NCI-H2081 treated with DMSO at 0.1 percent for 48 hours (cell line): Measurements from ENCODE around the gene GGNBP2.
"Not testable (repeated sequence)": the region's sequence is repeated elsewhere in the genome, so short reads cannot be mapped to it uniquely, and the experiment has no call there.

ENCODE experiments used
- DNase-seq: peaks from one replicate; lab custom pipeline; 2025; lab: John Stamatoyannopoulos, UW

Gene GGNBP2

DNA sequence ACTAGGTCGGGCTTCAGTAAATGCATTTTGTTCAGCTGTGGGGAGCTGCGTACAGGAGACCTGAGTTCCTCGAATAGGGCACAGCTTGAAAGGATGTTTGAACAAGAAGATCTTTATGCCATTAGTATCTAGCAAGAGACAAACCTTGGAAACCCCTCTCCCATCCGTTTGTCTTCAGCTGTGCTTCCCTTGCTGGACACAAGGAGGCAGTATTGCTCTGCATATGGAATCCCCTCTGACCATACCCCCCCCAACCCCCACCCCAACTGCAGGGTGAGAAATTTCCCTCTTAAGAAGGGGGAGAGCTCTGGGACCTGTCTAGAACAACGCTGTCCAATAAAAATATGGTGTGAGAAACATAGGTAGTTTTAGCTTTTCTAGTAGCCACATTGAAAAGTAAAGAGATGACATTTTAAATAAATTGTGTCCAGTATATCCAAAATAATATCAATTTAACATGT is 58.2 kb downstream of the GGNBP2 start:
- DNase-seq: no peak

DNA sequence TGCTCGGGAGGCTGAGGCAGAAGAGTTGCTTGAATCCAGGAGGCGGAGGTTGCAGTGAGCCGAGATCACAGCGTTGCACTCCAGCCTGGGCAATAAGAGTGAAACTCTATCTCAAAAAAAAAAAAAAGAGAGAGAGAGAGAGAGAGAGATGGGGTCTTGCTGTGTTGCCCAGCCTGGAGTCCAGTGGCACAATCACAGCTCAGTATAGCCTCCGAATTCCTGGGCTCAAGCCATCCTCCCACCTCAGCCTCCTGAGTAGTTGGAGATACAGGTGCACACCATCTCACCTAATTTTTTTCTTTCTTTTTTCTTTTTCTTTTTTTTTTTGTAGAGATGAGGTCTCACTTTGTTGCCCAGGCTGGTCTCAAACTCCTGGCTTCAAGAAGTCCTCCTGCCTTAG is 60.3 kb downstream of the GGNBP2 start:
- not testable (repeated sequence) for DNase-seq

DNA sequence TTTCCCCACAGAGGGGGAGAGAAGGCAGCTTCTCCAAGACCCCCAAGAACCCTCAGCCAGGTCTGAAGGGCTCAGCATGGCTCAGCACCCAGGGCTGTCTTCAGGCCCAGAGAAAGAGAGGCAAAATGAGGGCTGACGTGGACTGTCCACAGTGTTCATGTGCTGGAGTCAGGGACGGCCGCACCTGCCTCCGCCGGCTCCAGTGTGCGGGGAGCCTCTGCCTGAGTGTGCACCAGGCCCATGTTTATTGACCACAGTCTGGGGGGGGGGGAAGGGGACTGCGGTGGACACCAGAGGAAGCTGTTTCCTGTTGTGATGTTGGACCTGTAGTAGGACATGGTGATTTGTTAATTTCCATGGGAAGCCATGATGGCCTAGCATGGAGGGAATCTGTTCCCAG is 63.6 kb downstream of the GGNBP2 start:
- no peak for DNase-seq

DNA sequence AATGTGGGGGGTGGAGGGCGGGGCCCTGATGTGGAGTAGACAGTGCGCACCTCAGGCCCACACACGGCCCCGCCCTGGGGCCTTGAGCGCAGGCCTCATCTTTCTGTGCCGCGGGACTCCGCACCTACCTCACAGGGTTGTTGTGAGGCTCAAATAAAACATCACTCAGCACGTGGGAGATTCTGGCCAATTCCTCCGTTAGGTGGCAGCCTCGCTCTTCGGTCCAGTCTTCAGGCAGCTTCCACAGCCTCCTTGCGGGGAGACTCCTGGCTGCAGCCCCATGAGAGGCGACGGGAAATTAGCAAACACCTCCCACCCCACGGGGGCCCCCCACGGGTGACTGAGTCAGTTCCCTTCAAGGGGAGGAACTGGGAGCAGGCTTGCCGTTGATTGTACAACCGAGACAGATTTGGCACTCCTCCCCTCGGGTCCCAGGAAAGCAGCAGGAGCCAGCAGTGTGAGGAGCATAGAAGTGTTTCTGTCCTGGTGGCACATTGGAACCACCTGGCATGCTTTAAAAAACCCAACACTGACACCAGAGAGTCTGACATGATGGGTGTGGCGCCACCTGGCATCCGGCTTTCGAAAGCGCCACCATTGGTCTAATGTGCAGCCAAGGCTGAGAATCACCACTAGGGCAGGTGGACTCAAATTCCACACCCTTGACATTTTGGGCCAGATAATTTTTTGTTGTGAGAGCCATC is 64.2 kb downstream of the GGNBP2 start:
- peak; percentile 59 for DNase-seq

DNA sequence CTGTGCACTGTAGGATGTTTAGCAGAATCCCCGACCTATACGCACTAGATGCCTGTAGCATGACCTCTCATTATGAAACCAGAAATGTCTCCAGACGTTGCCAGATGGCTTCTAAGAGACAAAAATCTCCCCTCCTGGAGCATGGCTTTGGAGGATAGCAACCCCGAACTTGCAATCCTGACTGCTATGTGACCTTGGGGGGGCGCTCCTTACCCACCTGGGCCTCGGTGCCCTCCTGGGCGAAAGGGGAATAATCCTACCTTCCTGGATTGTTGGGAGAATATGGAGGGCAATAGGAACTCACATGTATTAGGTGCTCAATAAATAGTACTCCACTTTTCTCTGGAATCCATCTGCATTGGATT is 64.8 kb downstream of the GGNBP2 start:
- no peak for DNase-seq

DNA sequence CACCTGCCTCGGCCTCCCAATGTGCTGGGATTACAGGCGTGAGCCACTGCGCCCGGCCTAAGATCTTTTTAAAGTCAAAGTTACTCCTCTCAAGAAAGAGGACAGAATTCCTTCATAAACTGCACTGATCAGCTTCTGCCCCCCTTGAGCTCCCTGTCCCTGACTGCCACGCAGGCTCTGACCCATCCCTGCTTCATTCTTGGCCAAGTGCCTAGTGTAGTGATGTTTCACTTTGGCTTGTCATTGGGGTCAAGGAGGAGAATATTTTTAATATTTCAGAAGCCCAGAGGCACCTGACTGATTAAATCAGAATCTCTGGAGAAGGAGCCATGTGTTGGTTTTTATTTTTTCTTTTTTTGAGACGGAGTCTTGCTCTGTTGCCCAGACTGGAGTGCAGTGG is 65.8 kb downstream of the GGNBP2 start:
- DNase-seq: no peak

DNA sequence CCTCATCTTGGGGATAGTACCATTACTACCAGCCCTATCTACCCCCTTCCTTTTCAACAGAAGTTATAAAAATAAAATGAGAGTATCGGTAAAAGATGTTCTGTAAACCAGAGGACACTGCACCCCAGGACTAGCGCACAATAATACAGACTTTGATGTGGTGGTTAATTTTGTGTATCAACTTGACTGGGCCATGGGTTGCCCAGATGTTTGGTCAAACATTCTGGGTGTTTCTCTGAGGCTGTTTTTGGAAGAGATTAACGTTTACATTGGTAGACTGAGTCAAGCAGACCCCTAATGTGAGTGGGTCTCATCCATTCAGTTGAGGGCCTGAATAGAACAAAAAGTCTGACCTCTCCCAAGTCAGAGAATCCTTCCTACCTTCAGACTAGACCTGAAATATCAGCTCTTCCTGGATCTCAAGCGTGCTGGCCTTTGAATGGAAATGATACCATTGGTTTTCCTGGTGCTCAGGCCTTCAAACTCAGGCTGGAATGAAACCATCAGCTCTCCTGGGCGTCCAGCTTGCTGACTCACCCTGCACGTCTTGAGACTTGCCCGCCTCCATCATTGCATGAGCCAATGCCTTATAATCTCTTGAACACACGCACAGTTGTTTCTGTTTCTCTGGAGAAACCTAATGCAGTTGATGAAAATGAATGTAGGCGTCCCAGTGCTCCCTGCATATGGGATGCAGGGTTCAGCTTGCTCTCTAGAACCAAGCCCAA is 66.8 kb downstream of the GGNBP2 start:
- no peak for DNase-seq

DNA sequence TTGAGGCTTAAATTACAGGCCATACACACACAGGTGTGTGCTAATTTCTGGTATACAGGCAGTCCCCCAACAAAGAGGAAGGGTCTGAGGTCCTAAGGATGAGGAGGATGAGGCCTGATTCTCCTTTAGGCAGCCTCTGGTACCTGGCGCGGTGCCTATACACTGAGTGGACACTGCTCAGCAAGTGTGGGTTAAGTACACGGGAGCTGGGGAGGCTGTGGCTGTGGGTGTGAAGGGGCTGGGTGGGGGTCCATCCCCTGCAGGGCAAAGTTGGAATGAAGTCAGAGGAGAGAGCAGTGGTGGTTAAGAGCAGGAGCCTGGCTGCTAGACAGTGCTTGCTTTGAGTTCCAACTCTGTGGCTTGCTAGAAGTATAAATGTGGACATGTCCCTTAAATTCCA is 67.6 kb downstream of the GGNBP2 start:
- DNase-seq: no peak

DNA sequence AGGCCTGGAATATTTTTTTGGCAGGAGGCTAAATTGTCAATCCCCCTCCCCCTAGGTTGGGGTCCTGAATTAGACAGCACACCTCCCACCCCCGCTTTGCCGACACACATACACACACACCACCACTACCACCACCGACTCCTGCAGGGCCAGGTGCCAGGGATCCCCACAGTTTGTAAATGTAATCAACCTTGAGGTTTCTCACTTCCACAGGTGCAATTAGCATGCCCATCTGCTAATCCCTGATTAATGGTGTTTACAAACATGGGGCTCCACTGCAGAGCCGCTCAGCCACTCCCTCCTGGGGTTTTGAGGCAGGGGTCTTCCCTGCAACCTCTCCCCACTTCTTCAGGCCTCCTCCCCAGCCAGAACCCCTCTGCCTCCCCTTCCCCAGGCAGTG is 68.4 kb downstream of the GGNBP2 start:
- no peak for DNase-seq

DNA sequence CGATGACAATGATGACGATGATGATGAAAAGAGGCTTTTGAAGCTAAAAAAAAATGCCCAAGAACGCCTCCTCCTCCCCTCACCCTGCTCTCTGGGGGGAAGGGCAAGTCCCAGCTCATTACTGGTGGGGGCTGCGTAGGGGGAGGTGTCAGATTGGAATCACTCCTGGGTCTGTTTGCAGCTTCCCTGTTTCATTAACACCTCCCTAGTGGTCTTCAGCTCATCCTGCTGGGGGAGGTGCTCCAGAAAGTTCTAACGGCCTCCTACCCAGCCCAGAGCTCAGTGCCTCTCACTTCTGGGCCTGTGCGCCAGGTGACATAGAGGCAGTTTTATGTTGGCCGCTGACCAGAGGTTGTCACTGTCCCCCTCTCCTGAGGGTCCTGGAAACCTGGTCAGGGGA is 69.4 kb downstream of the GGNBP2 start:
- no peak for DNase-seq

DNA sequence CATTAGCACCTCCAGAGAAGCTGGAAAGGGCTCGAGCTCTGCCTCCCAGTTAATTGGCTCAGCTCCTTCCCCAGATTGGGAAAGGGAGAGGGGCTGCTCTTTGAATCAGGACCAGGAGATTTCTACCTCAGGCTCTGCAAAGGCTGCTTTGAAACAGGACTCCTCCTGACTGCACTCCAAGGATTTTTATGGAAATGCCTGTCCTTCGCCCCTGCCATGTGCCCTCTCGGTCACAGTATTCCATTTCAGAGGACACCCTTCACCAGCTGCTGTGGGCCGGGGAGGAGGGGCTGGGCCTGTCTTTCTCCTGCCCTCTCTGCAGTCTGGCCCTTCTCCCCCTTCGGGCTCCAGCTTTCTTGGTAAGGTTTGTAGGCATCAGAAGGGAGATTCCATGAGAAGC is 70.2 kb downstream of the GGNBP2 start:
- DNase-seq: no peak

DNA sequence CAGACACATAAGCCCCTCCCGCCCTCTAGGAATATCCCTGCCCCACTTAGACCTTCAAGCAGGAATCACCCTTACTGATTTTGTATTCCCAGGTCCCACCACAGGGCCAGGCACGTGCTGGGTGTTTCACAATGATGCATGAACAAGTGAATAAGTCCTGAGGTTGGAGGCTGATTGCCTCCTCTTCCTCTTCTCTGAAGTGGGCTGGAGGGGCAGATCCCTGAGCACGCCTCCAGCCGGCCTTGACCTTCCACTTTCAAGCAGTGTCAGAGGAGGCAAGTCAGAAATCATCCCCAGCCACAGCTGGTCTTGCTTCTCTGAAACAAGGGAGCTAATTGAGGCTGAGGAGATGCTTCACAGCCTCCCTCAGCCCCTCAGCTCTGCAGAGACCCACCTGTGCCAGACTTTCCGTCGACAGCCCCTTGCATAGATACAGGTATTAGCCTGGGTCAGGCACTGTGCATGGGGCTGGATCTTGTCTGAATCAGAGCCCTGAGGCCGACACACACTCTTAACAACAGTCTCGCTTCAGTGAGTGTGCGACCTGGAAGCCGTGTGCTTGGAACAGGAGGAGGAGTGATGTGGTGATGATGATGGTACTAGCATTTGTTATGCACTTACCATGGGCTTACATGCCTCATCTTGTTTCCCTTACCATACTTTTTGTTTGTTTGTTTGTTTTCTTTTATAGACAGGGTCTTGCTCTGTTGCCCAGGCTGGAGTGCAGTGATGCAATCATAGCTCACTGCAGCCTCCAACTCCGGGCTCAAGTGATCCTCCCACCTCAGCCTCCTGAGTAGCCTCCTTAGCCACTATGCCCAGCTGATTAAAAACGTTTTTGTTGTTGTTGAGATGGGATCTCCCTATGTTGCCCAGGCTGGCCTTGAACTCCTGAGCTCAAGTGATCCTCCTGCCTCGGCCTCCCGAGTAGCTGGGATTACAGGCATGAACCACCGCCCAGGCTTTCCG is 71.6 kb downstream of the GGNBP2 start:
- no peak for DNase-seq

DNA sequence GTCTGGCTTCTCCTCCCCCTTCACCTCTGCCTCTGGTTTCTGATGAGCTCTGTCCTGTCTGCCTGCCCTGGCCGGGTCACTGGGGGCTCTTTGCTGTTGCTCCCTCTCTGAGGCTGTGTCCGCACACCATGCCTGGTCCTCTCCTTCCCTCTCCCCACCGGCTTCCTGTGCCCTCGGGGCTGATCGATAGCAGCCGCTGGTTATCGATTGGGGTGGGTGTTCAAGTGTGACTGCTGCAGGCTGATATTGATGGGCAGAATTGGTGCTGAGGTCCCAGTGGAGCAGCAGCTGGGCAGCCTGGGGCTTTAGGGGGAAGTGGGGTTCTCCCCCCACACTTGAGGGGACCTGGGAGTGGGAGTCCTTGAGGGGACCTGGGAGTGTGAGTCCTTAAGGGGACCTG is 73.1 kb downstream of the GGNBP2 start:
- DNase-seq: no peak

DNA sequence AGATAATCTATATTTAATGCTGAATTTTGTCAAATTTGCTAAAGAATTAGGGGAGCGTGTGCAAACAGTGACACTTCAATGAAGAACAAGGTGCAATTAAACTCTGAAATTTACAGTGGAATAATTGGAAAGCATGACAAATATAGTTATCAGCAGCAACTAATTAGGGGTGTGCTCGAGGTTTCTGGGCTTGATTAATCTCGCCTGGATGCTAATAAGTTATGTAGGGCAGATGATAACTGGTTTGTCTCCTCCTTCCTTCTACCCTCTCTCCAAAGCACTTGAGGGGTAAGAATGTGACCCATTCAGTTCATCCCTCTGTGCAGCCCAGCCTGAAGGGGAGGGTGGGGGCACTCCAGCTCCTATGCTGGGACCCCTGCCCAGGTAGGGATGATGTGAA is 78.6 kb downstream of the GGNBP2 start:
- no peak for DNase-seq

DNA sequence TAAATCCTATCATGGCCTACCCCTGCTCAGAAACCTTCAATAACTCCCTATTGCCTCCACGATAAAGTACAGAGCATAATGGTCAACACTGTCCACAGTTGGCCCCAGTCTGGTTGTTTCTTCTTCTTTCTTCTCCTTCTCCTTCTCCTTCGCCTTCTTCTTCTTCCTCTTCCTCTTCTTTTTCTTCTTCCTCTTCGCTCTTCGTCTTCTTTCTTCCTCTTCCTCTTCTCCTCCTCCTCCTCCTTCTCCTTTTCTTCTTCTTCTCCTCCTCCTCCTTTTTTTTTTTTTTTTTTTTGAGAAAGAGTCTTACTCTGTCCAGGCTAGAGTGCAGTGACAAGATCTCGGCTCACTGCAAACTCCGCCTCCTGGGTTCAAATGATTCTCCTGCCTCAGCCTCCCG is 80.5 kb downstream of the GGNBP2 start:
- DNase-seq: no peak

DNA sequence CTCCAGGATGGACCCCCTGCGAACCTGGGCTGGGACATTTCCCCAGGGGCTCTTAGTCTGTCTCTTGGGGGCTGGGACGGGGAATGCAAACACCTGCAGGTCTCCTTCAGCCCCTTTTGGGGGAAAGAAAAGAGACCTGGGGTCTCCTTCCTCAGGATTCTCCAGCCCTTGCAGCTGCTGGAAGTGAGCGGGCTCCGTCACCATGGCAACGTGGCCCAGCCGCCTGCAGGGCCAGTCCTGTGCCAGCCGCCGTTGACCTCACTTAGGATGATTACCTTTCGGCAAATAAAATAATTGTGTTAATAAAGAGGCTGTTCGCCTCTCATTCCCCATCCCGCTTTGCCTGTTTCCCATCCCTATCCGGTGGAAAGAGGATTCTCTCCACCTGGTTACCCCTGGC is 82.4 kb downstream of the GGNBP2 start:
- DNase-seq: no peak

DNA sequence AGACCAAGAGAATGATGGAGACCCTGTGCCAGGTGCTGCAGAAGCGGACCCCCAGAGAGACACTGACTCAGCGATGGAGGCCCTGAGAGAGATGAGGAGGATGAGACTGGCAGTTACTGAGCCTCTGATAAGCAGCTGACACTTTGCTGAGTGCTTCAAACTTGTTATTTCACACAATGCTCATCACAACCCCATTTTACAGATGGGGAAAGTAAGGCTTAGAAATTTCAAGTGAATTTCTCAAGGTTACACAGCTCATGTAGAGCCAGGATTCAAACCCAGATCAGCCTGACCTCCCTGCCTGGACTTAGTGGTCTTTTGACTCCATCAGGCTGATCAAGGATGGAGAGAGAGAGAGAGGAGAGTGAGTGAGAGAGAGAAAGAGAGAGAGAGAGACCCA is 83.9 kb downstream of the GGNBP2 start:
- no peak for DNase-seq

DNA sequence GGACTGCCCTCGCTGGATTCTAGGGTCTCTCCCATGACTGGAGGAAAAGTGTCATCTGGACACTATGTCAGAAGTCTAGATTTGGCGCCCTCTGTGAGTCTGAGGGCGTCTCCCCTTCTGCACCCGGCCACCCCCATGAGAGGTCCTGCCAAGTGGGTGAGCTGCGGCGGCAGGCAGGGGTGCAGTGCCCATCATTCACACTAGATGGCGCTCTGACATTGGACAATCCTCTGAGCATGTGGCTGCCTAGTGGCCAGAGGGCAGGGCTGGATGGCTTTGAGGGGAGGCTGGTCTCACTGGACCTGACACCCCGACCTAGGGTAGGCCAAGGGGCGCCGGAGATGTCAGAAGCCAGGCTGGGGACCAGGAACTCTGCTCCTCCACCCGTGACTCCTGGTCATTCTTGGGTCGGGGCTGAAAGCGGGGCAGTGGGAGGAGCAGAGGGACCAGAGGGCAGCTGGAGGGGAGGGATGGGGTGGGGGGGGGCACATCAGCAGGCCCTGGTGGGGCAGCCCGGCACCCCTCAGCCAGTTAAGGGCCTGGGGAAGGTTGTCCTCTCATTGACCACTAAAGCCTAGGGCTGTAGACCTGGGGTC is 84.6 kb downstream of the GGNBP2 start:
- DNase-seq: no peak

DNA sequence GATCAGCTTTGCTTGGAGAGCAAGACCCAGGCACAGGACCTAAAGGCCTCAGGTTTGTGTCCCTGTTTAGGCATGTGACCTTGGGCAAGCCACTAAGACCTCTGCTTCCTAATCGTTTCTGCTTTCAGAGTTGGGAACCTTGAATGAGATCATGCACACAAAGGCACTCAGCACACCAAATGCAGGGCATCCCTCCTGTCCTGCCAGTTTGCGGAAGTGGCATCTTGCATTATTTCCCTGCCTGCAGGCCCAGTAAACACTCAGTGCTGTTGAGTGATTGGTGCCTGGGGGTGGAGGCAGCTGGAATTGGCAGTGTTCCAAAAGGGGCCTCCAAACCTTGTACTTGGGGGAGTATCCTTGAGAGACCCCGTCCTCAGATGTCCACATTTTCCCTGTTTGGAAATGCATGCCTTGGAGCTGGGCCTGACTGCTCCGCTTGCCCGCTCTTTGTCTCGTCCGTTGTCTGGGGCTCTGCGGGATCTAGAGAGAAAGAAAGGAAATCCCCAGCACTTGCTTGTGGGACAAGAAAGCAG is 85.3 kb downstream of the GGNBP2 start:
- no peak for DNase-seq

DNA sequence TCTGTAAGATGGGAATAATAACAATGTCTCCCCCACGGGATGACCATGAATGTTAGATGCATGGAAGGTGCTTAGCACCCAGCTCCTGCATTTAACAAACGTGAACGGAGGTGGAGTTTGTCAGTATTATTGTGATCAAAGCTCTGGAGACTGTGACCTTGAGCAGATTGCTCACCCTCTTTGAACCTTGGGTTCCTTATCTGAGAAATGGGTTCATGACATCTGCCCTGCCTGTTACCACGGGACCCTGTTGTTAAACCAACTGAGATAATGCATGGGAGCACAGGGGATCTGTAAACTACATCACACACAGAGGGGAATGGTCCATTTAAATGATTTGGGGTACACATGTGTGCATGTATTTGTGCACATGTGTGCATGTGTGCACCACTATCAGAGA is 86.3 kb downstream of the GGNBP2 start:
- no peak for DNase-seq

DNA sequence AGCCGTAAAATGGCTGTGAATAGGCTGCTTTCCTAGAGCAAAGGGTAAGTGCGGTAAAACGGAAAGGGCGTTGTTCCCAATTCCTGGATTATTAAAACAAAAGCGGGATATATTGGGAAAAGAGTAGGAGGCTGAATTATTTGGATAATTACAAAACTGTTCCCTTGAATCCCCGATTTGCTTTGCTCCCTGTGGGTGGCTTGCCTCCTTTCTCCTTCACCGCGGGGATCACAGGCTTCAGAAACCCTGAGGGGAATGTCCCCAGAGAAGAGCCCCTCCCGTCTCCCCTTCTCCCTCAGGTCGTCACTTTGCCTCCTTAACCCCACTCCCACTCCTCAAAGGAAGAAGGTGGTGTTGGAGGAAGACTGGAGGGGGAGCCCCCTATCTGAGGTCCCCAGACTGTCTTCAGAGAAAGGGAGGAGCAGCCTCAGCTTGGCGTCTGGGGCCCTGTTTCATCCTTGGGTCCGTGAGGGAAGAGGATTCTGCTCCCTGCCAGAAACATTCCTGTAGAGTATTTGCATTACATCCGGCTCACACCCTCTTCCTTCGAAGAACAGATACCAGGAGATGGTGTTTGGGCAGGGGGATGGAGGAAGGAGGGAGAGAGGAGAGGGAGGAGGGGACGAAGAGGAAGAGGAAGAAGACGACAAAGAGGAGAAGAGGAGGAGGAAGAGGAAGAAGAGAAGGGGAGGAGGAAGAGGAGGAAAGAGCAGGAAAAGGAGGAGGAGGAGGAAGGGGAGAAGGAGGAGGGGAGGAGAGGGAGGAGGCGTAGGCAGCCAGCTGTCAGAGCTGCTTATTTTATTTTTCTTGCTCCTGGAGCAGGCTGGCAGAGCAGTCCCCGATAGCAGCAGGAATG is 88.4 kb downstream of the GGNBP2 start:
- no peak for DNase-seq
